OCI-LY1 (cell line): Measurements from ENCODE around the gene ZNF441.

Source experiments
- H2AFZ ChIP-seq: fragments of 200-600 bp; sonication (generic), shearing (Covaris generic); 2 replicates; pipeline ENCODE4 v1.6.0; 2014; ENCODE audit warnings: antibody characterized with exemption, mild to moderate bottlenecking, low read length
- H3F3A ChIP-seq: fragments of 200-600 bp; sonication (generic), shearing (Covaris generic); 2 replicates; pipeline ENCODE4 v1.6.0; 2014; ENCODE audit warnings: mild to moderate bottlenecking, antibody characterized with exemption, low read length, moderate library complexity; ENCODE audit not compliant: insufficient read depth
- H3K27ac ChIP-seq: fragments of 200-600 bp; sonication (generic); 2 replicates; pipeline ENCODE4 v1.5.1; 2014; ENCODE audit warnings: low read length, mixed run types, mild to moderate bottlenecking, low read depth; ENCODE audit not compliant: poor library complexity, severe bottlenecking
- H3K27me3 ChIP-seq: fragments of 200-600 bp; sonication (generic); 2 replicates; pipeline ENCODE4 v1.6.0; 2014; ENCODE audit warnings: antibody characterized with exemption, mild to moderate bottlenecking, low read length, moderate library complexity; ENCODE audit not compliant: insufficient read depth
- H3K36me3 ChIP-seq: fragments of 200-600 bp; sonication (generic); 2 replicates; pipeline ENCODE4 v1.6.1; 2014; ENCODE audit warnings: mild to moderate bottlenecking, antibody characterized with exemption, low read length, moderate library complexity, mixed read lengths; ENCODE audit not compliant: insufficient read depth
- H3K4me1 ChIP-seq: fragments of 200-600 bp; sonication (generic); 2 replicates; pipeline ENCODE4 v1.5.1; 2014; ENCODE audit warnings: mild to moderate bottlenecking, low read length, moderate library complexity; ENCODE audit not compliant: insufficient read depth, severe bottlenecking
- H3K4me2 ChIP-seq: fragments of 200-600 bp; sonication (generic), shearing (Covaris generic); 2 replicates; pipeline ENCODE4 v1.6.1; 2014; ENCODE audit warnings: low read length
- H3K4me3 ChIP-seq: fragments of 200-600 bp; sonication (generic); 2 replicates; pipeline ENCODE4 v1.5.1; 2014; ENCODE audit warnings: low read length, low read depth, mild to moderate bottlenecking, mixed read lengths; ENCODE audit not compliant: poor library complexity, severe bottlenecking
- H3K79me2 ChIP-seq: fragments of 200-600 bp; shearing (Covaris generic); 2 replicates; pipeline ENCODE4 v1.6.1; 2016; ENCODE audit warnings: mixed run types, low read length, mixed read lengths; ENCODE audit not compliant: insufficient read depth
- H3K9ac ChIP-seq: fragments of 200-600 bp; sonication (generic), shearing (Covaris generic); 2 replicates; pipeline ENCODE4 v1.6.1; 2014; ENCODE audit warnings: mild to moderate bottlenecking, low read length, mixed read lengths
- H3K9me2 ChIP-seq: fragments of 200-600 bp; sonication (generic), shearing (Covaris generic); 2 replicates; pipeline ENCODE4 v1.6.1; 2014; ENCODE audit warnings: low read depth, mild to moderate bottlenecking, low read length, mixed read lengths
- H3K9me3 ChIP-seq: fragments of 200-600 bp; shearing (Covaris generic); 2 replicates; pipeline ENCODE4 v1.6.1; 2014; ENCODE audit warnings: low read length, mixed read lengths
- H4K20me1 ChIP-seq: fragments of 200-600 bp; sonication (generic), shearing (Covaris generic); 2 replicates; pipeline ENCODE4 v1.6.0; 2016; ENCODE audit warnings: mild to moderate bottlenecking, low read length; ENCODE audit not compliant: insufficient read depth
- EZH2 ChIP-seq: fragments of 200-600 bp; sonication (generic), shearing (Covaris generic); IDR thresholded peaks from 2 replicates; pipeline ENCODE4 v1.8.0; 2017; ENCODE audit warnings: borderline replicate concordance, mixed run types, mild to moderate bottlenecking, antibody characterized with exemption, low read length, moderate library complexity, mixed read lengths
- TF ChIP-seq, protein P1 (sequence below): fragments of 200-600 bp; sonication (generic), shearing (Covaris generic); IDR thresholded peaks from 2 replicates; pipeline ENCODE4 v1.5.1; 2017; ENCODE audit warnings: mild to moderate bottlenecking, antibody characterized with exemption, low read length, moderate library complexity, mixed read lengths

ZNF441 gene

DNA sequence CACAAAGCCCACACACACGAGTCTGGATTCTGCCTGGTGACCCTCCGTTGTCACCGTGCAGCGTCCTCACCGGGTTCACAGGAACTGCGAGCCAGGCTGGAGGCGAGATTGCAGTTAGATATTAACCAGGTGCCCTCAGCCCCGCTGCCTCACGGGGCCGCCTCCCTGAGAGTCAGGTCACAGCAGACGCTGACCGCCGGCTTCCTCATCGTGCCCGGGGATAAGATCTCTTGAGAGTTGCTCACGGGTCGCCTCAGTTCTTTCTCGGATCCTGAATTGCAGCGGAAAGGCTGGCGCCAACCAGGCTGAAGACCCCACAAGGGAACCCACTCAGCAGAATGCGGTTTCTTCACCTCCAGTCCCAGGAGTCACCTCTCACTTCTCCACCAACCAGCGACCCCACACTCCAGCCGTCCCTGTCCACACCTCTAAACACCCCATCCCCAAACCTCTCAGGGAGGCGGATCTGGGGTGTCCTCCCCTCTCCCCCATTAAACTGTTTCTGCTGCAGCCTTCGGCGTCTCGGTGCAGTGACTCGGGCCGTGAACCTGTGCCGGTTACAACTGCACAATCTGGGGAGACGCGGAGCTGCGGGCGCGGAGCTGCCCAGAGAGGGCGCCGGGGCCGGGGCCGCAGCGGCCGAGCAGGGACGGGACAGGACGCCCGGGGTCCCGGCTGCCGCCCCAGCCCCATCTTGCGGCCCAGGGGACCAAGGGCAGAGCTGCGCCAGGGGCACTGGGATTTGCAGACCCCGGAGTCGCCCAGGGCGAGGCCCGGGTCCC is 28.6 kb upstream of the ZNF441 start:
- Histone ChIP-seq H4K20me1 (no peaks in the 10 kb centered on the region), H3K27ac (no peak overlapping the region)
- TF ChIP-seq EZH2, result no peak
- TF ChIP-seq, protein P1, sequence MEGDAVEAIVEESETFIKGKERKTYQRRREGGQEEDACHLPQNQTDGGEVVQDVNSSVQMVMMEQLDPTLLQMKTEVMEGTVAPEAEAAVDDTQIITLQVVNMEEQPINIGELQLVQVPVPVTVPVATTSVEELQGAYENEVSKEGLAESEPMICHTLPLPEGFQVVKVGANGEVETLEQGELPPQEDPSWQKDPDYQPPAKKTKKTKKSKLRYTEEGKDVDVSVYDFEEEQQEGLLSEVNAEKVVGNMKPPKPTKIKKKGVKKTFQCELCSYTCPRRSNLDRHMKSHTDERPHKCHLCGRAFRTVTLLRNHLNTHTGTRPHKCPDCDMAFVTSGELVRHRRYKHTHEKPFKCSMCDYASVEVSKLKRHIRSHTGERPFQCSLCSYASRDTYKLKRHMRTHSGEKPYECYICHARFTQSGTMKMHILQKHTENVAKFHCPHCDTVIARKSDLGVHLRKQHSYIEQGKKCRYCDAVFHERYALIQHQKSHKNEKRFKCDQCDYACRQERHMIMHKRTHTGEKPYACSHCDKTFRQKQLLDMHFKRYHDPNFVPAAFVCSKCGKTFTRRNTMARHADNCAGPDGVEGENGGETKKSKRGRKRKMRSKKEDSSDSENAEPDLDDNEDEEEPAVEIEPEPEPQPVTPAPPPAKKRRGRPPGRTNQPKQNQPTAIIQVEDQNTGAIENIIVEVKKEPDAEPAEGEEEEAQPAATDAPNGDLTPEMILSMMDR, result peak; percentile 16; the same call in 1 of the 2 replicates

DNA sequence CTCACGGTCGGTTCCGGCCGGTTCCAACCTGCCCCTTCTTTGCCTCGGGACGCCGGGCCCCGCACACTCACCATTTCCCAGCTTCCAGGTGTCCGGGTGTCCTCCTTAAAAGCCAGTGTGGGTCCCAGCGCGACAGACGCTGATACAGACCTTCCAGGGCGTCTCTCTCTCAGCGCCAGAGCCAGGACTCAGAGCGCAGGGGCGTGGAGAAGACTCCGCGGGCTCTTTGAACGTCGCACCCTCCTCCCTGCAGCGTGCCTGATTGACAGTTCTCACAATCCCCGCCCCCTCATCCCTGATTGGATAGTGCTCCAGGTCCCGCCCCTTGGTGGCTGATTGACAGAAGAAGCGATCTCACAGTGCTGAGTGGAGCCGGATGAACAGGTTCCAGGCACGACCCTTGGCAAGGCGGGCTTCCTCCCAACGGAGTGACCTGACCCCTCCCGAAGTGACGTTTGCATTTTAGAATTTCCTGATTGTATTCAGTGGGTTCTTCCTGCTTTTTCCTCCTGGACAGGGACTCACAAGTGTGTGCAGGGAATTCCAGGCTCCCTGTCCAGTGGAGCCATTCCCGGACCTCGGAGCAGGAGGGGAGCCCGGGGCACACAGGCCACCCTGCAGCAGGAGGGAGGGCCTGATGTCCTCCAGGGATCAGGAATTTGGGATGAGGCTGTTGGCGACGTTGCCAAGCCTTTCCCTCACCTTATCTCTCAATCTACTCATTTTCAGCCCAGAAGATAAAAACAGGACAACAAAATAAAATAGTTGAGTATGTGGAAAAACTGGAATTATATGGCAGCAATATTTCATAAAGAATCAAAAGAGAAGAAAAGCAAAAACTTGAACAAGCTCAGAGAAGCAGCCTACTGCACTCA is 27.8 kb upstream of the ZNF441 start, which contains the start of gene ZNF823:
TSS of gene ZNF823 (minus strand) at position 201 of the 875 bp plus-strand sequence. CDS start at position 74, 127 bp downstream.
- H3K27me3 ChIP-seq, result peaks cover 5% of the 10 kb centered on the region; the same call in 1 of the 2 replicates
- H3K9me2 ChIP-seq, result no peaks in the 10 kb centered on the region
- no peak within 1 kb of the TSS for H3K27ac ChIP-seq
- H3F3A ChIP-seq, result no peaks in the 10 kb centered on the region
- no peaks in the 10 kb centered on the region for H4K20me1 ChIP-seq
- H3K4me3 ChIP-seq, result peak within 1 kb of the TSS; percentile 86
- peak within 1 kb of the TSS; percentile 86 for H3K9ac ChIP-seq
- H2AFZ ChIP-seq, result peak within 1 kb of the TSS; percentile 90; the same call in 1 of the 2 replicates
- H3K79me2 ChIP-seq, result no peaks in the 10 kb centered on the region
- peak within 1 kb of the TSS; percentile 89 for H3K4me2 ChIP-seq
- H3K4me1 ChIP-seq, result peaks cover 20% of the 10 kb centered on the region
- H3K9me3 ChIP-seq, result no peaks in the 10 kb centered on the region
- H3K36me3 ChIP-seq, result no peaks in the 10 kb centered on the region
- no peak for TF ChIP-seq EZH2
- TF ChIP-seq, protein P1, result no peak

More for the DNA sequence above, 28.6 kb upstream of the ZNF441 start:
- Histone ChIP-seq H3K9me2 (no peaks in the 10 kb centered on the region), H3K9ac (peak overlapping the region; percentile 86), H3K4me2 (peak overlapping the region; percentile 89), H3K4me1 (peaks cover 20% of the 10 kb centered on the region), H3F3A (no peaks in the 10 kb centered on the region), H3K79me2 (no peaks in the 10 kb centered on the region), H3K36me3 (no peaks in the 10 kb centered on the region), H3K4me3 (peak overlapping the region; percentile 86), H3K9me3 (no peaks in the 10 kb centered on the region), H2AFZ (no peak overlapping the region), H3K27me3 (peaks cover 5% of the 10 kb centered on the region; the same call in 1 of the 2 replicates)

DNA sequence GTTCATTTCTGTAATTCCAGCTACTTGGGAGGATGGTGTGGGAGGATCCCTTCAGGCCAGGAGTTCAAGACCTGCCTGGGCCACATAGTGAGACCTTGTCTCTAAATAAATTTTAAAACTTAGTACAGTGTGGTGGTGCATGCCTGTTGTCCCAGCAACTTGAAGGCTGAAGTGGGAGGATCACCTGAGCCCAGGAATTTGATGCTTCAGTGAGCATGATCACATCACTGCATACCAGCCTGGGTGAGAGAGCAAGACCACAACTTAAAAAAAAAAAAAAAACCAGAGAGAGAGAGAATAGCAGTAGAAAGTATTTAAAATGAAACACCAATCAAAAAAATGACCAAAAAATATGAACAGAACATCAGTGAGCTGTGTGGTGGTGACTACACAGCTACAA is 20.9 kb upstream of the ZNF441 start:
- TF ChIP-seq, protein P1, result no peak
- TF ChIP-seq EZH2, result no peak
- Histone ChIP-seq H3K4me2 (no peak overlapping the region), H3K4me3 (no peak overlapping the region), H3K27ac (no peak overlapping the region), H2AFZ (no peak overlapping the region), H3K27me3 (peaks cover 5% of the 10 kb centered on the region; the same call in 1 of the 2 replicates), H3K9me3 (peaks cover 6% of the 10 kb centered on the region; the same call in 1 of the 2 replicates), H3F3A (no peaks in the 10 kb centered on the region), H3K36me3 (no peaks in the 10 kb centered on the region), H3K79me2 (no peaks in the 10 kb centered on the region), H3K4me1 (no peaks in the 10 kb centered on the region), H3K9me2 (no peaks in the 10 kb centered on the region), H4K20me1 (no peaks in the 10 kb centered on the region), H3K9ac (no peak overlapping the region)
